HG02943 (cell line): ENCODE results near the gene BUD23.
"Not testable (repeated sequence)": the region's sequence is repeated elsewhere in the genome, so short reads cannot be mapped to it uniquely, and the experiment has no call there.

Experiments used
- ATAC-seq: cut with Tn5 transposase; IDR thresholded peaks from one replicate; pipeline ENCODE4 v1.9.1; 2021; ENCODE audit warnings: mild to moderate bottlenecking, low read depth, moderate library complexity; ENCODE audit not compliant: unreplicated experiment

BUD23 gene

GRCh38 chr7:73717025-73717807, 33.8 kb downstream of the BUD23 start:
- ATAC-seq: no peak

- no peak for ATAC-seq
Measured at GRCh38 chr7:73717991-73718405, 34.6 kb downstream of the BUD23 start.

- ATAC-seq: no peak
Measured at GRCh38 chr7:73718438-73718881, 35.1 kb downstream of the BUD23 start.

- ATAC-seq: no peak
Measured at GRCh38 chr7:73718905-73719805, 35.8 kb downstream of the BUD23 start, which contains the start of gene STX1A. Gene STX1A (minus strand): TSS chr7:73719669. CDS start chr7:73719631, 38 bp downstream.

- ATAC-seq: no peak
Measured at GRCh38 chr7:73719806-73720169, 36.4 kb downstream of the BUD23 start.

- ATAC-seq: not testable (repeated sequence)
Measured at GRCh38 chr7:73720443-73720842, 37.0 kb downstream of the BUD23 start.

GRCh38 chr7:73721377-73721817, 38.0 kb downstream of the BUD23 start:
- no peak for ATAC-seq

- not testable (repeated sequence) for ATAC-seq
Measured at GRCh38 chr7:73722182-73722581, 38.8 kb downstream of the BUD23 start.

GRCh38 chr7:73722785-73723184, 39.4 kb downstream of the BUD23 start:
- no peak for ATAC-seq

- ATAC-seq: no peak
Measured at GRCh38 chr7:73723813-73724212, 40.4 kb downstream of the BUD23 start.

- ATAC-seq: no peak
Measured at GRCh38 chr7:73726083-73726466, 42.7 kb downstream of the BUD23 start.

- ATAC-seq: no peak
Measured at GRCh38 chr7:73727952-73728351, 44.6 kb downstream of the BUD23 start.

- ATAC-seq: no peak
Measured at GRCh38 chr7:73728551-73728950, 45.2 kb downstream of the BUD23 start.

- ATAC-seq: no peak
Measured at GRCh38 chr7:73730485-73730884, 47.1 kb downstream of the BUD23 start.

GRCh38 chr7:73732397-73732796, 49.0 kb downstream of the BUD23 start:
- no peak for ATAC-seq

- ATAC-seq: no peak
Measured at GRCh38 chr7:73734619-73735527, 51.5 kb downstream of the BUD23 start.

GRCh38 chr7:73735528-73735905, 52.1 kb downstream of the BUD23 start:
- no peak for ATAC-seq

- no peak for ATAC-seq
Measured at GRCh38 chr7:73736885-73737284, 53.5 kb downstream of the BUD23 start.

GRCh38 chr7:73737491-73738219, 54.3 kb downstream of the BUD23 start:
- ATAC-seq: no peak

- peak; percentile 26 for ATAC-seq
Measured at GRCh38 chr7:73738220-73738611, 54.8 kb downstream of the BUD23 start.
